ENCODE measurements around the gene HSF5. TPM values are rescaled to one million over a fixed set of nuclear protein-coding genes. Genes with fewer than 3 reads are reported as not detected.

Gene HSF5
- total and polyA plus RNA-seq, 2 of the 13 experiments (the other 11 are each of a cell fraction or from before 2014, with no cell fraction given), result not detected

DNA sequence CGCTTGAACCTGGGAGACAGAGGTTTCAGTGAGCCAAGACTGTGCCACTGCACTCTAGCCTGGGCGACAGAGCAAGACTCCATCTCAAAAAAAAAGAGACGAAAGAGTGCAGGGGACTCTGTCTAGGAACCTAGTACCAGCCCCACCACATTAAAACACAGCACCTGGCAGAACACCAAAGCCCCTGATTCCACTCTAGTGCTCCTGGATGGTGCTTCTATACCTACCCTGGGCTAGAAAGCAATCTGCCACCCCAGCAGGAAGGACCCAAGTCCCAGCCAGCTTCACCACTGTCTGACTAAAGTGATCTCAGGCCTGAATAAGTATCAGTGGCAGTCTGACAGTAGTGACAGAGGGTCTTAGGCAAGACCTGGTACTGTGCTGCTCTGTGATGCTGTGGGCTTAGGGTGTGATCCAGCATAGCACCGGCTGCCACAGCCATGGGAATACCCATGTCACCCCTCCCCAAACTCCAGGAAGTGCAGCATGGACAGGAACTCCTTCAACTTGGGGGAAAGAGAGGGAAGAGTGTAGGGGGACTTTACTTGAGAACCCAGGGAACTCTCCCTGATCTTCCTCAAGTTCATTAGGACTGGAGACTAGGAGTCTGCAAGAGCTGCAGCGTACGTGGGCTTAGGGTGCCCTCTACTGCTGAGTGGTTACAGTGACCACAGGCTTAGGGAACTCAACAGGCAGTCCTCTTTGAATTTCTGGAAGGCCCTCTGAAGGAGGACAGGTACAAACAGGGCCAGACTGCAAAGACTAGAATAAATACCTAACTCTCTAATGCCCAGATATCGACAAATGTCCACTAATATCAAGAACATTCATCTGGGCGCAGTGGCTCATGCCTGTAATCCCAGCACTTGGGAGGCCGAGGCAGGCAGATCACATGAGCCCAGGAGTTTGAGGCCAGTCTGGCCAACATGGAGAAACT, 40.9 kb downstream of the HSF5 start (continued):
- TF ChIP-seq USF2 (IDR thresholded peaks at IDR 0.05; ENCODE audit: low read depth, low read length) (0 out of 2 replicates have a peak, but pooled peaks have one; percentile 4), USF2 (CRISPR knock-in tag; IDR thresholded peaks at IDR 0.05; ENCODE audit: borderline replicate concordance) (no peak), BHLHE40 (IDR thresholded peaks at IDR 0.05; ENCODE audit: low read length) (peak; percentile 49; the same call in 1 of the 2 replicates), ZNF263 (CRISPR knock-in tag; IDR thresholded peaks at IDR 0.05) (no peak), ZNF12 (CRISPR knock-in tag; IDR thresholded peaks at IDR 0.05) (no peak), RORA (CRISPR knock-in tag; IDR thresholded peaks at IDR 0.05) (no peak), ISX (CRISPR knock-in tag; conservative IDR thresholded peaks at IDR 0.05) (no peak), ZNF24 (IDR thresholded peaks at IDR 0.05) (no peak), ZNF230 (CRISPR knock-in tag; IDR thresholded peaks at IDR 0.05) (0 out of 2 replicates have a peak, but pooled peaks have one; percentile 16), ZBTB25 (CRISPR knock-in tag; IDR thresholded peaks at IDR 0.05) (peak; percentile 35; the same call in 1 of the 2 replicates), FOXA1 (IDR thresholded peaks at IDR 0.05) (no peak), FOXA1 (CRISPR knock-in tag; IDR thresholded peaks at IDR 0.05) (no peak), TFDP1 (CRISPR knock-in tag; IDR thresholded peaks at IDR 0.05; ENCODE audit: borderline replicate concordance) (0 out of 2 replicates have a peak, but pooled peaks have one; percentile 26)
- TF ChIP-seq, protein P1, sequence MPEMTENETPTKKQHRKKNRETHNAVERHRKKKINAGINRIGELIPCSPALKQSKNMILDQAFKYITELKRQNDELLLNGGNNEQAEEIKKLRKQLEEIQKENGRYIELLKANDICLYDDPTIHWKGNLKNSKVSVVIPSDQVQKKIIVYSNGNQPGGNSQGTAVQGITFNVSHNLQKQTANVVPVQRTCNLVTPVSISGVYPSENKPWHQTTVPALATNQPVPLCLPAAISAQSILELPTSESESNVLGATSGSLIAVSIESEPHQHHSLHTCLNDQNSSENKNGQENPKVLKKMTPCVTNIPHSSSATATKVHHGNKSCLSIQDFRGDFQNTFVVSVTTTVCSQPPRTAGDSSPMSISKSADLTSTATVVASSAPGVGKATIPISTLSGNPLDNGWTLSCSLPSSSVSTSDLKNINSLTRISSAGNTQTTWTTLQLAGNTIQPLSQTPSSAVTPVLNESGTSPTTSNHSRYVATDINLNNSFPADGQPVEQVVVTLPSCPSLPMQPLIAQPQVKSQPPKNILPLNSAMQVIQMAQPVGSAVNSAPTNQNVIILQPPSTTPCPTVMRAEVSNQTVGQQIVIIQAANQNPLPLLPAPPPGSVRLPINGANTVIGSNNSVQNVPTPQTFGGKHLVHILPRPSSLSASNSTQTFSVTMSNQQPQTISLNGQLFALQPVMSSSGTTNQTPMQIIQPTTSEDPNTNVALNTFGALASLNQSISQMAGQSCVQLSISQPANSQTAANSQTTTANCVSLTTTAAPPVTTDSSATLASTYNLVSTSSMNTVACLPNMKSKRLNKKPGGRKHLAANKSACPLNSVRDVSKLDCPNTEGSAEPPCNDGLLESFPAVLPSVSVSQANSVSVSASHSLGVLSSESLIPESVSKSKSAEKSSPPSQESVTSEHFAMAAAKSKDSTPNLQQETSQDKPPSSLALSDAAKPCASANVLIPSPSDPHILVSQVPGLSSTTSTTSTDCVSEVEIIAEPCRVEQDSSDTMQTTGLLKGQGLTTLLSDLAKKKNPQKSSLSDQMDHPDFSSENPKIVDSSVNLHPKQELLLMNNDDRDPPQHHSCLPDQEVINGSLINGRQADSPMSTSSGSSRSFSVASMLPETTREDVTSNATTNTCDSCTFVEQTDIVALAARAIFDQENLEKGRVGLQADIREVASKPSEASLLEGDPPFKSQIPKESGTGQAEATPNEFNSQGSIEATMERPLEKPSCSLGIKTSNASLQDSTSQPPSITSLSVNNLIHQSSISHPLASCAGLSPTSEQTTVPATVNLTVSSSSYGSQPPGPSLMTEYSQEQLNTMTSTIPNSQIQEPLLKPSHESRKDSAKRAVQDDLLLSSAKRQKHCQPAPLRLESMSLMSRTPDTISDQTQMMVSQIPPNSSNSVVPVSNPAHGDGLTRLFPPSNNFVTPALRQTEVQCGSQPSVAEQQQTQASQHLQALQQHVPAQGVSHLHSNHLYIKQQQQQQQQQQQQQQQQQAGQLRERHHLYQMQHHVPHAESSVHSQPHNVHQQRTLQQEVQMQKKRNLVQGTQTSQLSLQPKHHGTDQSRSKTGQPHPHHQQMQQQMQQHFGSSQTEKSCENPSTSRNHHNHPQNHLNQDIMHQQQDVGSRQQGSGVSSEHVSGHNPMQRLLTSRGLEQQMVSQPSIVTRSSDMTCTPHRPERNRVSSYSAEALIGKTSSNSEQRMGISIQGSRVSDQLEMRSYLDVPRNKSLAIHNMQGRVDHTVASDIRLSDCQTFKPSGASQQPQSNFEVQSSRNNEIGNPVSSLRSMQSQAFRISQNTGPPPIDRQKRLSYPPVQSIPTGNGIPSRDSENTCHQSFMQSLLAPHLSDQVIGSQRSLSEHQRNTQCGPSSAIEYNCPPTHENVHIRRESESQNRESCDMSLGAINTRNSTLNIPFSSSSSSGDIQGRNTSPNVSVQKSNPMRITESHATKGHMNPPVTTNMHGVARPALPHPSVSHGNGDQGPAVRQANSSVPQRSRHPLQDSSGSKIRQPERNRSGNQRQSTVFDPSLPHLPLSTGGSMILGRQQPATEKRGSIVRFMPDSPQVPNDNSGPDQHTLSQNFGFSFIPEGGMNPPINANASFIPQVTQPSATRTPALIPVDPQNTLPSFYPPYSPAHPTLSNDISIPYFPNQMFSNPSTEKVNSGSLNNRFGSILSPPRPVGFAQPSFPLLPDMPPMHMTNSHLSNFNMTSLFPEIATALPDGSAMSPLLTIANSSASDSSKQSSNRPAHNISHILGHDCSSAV (CRISPR knock-in tag; IDR thresholded peaks at IDR 0.05; ENCODE audit: borderline replicate concordance), result no peak

Data from HepG2 (cell line).